SK-N-SH (cell line): Measurements from ENCODE around the gene KLF16. TPM values are rescaled to one million over a fixed set of nuclear protein-coding genes. Genes with fewer than 3 reads are reported as not detected.
A peak's percentile ranks its signal among the peaks of the same experiment; 100 is the strongest.

Source experiments
- CTCF ChIA-PET: fragments of 300-600, 350-600 bp; formaldehyde crosslinking; extraction: SDS; loops from one replicate; lab custom pipeline; 2021; lab: Yijun Ruan, JAX
- POLR2A ChIA-PET: fragments of 350-600 bp; sonication (Branson Sonifier 250); formaldehyde crosslinking; extraction: SDS; loops from one replicate; lab custom pipeline; 2020; ENCODE audit warnings: antibody characterized with exemption, inconsistent platforms; lab: Yijun Ruan, JAX
- DNase-seq: peaks from one replicate; pipeline ENCODE4 v3.0.0; 2012
- H2AFZ ChIP-seq: fragments of 200-600 bp; sonication (generic); 2 replicates; pipeline ENCODE4 v1.8.1; 2016; ENCODE audit warnings: antibody characterized with exemption, mild to moderate bottlenecking, low read depth
- H3F3A ChIP-seq: fragments of 200-600 bp; sonication (generic); replicated peaks from 2 replicates; pipeline ENCODE3; 2016; ENCODE audit warnings: antibody characterized with exemption, mild to moderate bottlenecking; ENCODE audit not compliant: insufficient read depth
- H3K27ac ChIP-seq, 2 experiments: fragments of 200-500 bp in 1 of 2; fragments of 200-600 bp in 1 of 2; sonication (Bioruptor generic) in 1 of 2; sonication (generic), shearing (Covaris generic) in 1 of 2; 2 replicates each; pipeline versions ENCODE4 v1.5.1 to v1.6.1; 2014 to 2016; ENCODE audit warnings: low read depth in 2 of 2, inconsistent platforms in 1 of 2, low read length in 1 of 2, mild to moderate bottlenecking in 1 of 2, mixed read lengths in 1 of 2
- H3K27me3 ChIP-seq: fragments of 200-600 bp; sonication (generic), shearing (Covaris generic); 2 replicates; pipeline ENCODE4 v1.6.1; 2016; ENCODE audit warnings: mixed run types; ENCODE audit not compliant: insufficient read depth
- H3K36me3 ChIP-seq, 2 experiments: fragments of 200-500 bp in 1 of 2; fragments of 200-600 bp in 1 of 2; sonication (Bioruptor generic) in 1 of 2; sonication (generic) in 1 of 2; replicated peaks in 1 of 2; 2 replicates each; pipeline versions ENCODE3 to v1.5.1; 2014 to 2016; ENCODE audit warnings: low read length in 1 of 2, mild to moderate bottlenecking in 1 of 2; ENCODE audit not compliant: insufficient read depth in 2 of 2, control insufficient read depth in 1 of 2
- H3K4me1 ChIP-seq, 2 experiments: fragments of 200-500 bp in 1 of 2; fragments of 200-600 bp in 1 of 2; sonication (Bioruptor generic) in 1 of 2; sonication (generic), shearing (Covaris generic) in 1 of 2; 2 replicates each; pipeline versions ENCODE4 v1.5.1 to v1.6.1; 2014 to 2016; ENCODE audit warnings: low read depth in 1 of 2, low read length in 1 of 2, mixed run types in 1 of 2; ENCODE audit not compliant: insufficient read depth in 2 of 2, control insufficient read depth in 1 of 2
- H3K4me2 ChIP-seq: fragments of 200-600 bp; sonication (generic), shearing (Covaris generic); 2 replicates; pipeline ENCODE4 v1.6.1; 2017; ENCODE audit warnings: mixed run types
- H3K4me3 ChIP-seq, 2 experiments: fragments of 200-500 bp in 1 of 2; fragments of 200-600 bp in 1 of 2; sonication (Bioruptor generic) in 1 of 2; sonication (generic), shearing (Covaris generic) in 1 of 2; 2 replicates each; pipeline versions ENCODE4 v1.5.1 to v1.8.1; 2014 to 2016; ENCODE audit warnings: low read depth in 2 of 2, inconsistent platforms in 1 of 2, low read length in 1 of 2, mild to moderate bottlenecking in 1 of 2, mixed read lengths in 1 of 2, moderate library complexity in 1 of 2
- H3K79me2 ChIP-seq: fragments of 200-600 bp; sonication (generic); 2 replicates; pipeline ENCODE4 v1.8.1; 2017; ENCODE audit warnings: mild to moderate bottlenecking; ENCODE audit not compliant: insufficient read depth
- H3K9ac ChIP-seq: fragments of 200-600 bp; sonication (generic); 2 replicates; pipeline ENCODE4 v1.6.1; 2017; ENCODE audit warnings: mixed run types
- H3K9me2 ChIP-seq: fragments of 200-600 bp; sonication (generic); 2 replicates; pipeline ENCODE4 v1.6.1; 2017; ENCODE audit warnings: mixed run types
- H3K9me3 ChIP-seq: fragments of 200-600 bp; sonication (generic); 2 replicates; pipeline ENCODE4 v1.6.1; 2017; ENCODE audit warnings: mixed run types, mild to moderate bottlenecking, moderate library complexity
- H4K20me1 ChIP-seq: fragments of 200-600 bp; sonication (generic); 2 replicates; pipeline ENCODE4 v1.6.1; 2017; ENCODE audit warnings: mild to moderate bottlenecking, mixed run types; ENCODE audit not compliant: insufficient read depth
- CHD2 ChIP-seq: fragments of 150-350 bp; IDR thresholded peaks from 2 replicates; pipeline ENCODE4 v1.6.1; 2018; ENCODE audit warnings: low read length; ENCODE audit not compliant: partially characterized antibody
- EP300 ChIP-seq, 2 experiments: IDR thresholded peaks; 2 replicates each; pipeline versions ENCODE4 v1.4.0 to v1.6.1; 2012; ENCODE audit warnings: borderline replicate concordance in 1 of 2, low read depth in 1 of 2, low read length in 1 of 2
- EZH2phosphoT487 ChIP-seq: fragments of 200-600 bp; sonication (generic); IDR thresholded peaks from 2 replicates; pipeline ENCODE4 v1.6.1; 2017; ENCODE audit warnings: low read depth, mixed run types, mild to moderate bottlenecking, antibody characterized with exemption, moderate library complexity, borderline replicate concordance
- FOSL2 ChIP-seq: IDR thresholded peaks from 2 replicates; pipeline ENCODE4 v1.4.0; 2012; ENCODE audit warnings: low read depth, mild to moderate bottlenecking, moderate library complexity, borderline replicate concordance
- FOXJ3 ChIP-seq: sonication (generic); formaldehyde crosslinking; IDR thresholded peaks from 2 replicates; pipeline ENCODE4 v1.5.1; 2020; ENCODE audit warnings: mild to moderate bottlenecking, missing genetic modification reagents
- FOXM1 ChIP-seq: IDR thresholded peaks from 2 replicates; pipeline ENCODE4 v1.4.0; 2012; ENCODE audit warnings: low read depth, mild to moderate bottlenecking
- GABPA ChIP-seq: IDR thresholded peaks from 2 replicates; pipeline ENCODE4 v1.4.0; 2012; ENCODE audit warnings: low read depth, mild to moderate bottlenecking
- JUND ChIP-seq: IDR thresholded peaks from 2 replicates; pipeline ENCODE4 v1.4.0; 2012
- MEF2A ChIP-seq: IDR thresholded peaks from 2 replicates; pipeline ENCODE4 v1.4.0; 2012; ENCODE audit warnings: low read depth, borderline replicate concordance
- MXI1 ChIP-seq: IDR thresholded peaks from 2 replicates; pipeline ENCODE4 v1.6.1; 2012; ENCODE audit warnings: mild to moderate bottlenecking, low read depth, low read length, improper control_type of control experiment
- NFIC ChIP-seq: IDR thresholded peaks from 2 replicates; pipeline ENCODE4 v1.4.0; 2012; ENCODE audit warnings: borderline replicate concordance
- RAD21 ChIP-seq: IDR thresholded peaks from 2 replicates; pipeline ENCODE4 v1.6.1; 2012; ENCODE audit warnings: mild to moderate bottlenecking, low read length
- RCOR1 ChIP-seq: fragments of 150-350 bp; IDR thresholded peaks from 2 replicates; pipeline ENCODE4 v1.6.1; 2017; ENCODE audit warnings: antibody characterized with exemption, low read length
- RFX5 ChIP-seq: IDR thresholded peaks from 2 replicates; pipeline ENCODE4 v1.6.1; 2012; ENCODE audit warnings: mild to moderate bottlenecking, improper control_type of control experiment, low read length
- RXRA ChIP-seq: IDR thresholded peaks from 2 replicates; pipeline ENCODE4 v1.4.0; 2012; ENCODE audit warnings: low read depth, mild to moderate bottlenecking, borderline replicate concordance
- SIN3A ChIP-seq: IDR thresholded peaks from 2 replicates; pipeline ENCODE4 v1.6.1; 2012; ENCODE audit warnings: low read depth, mild to moderate bottlenecking, low read length, moderate library complexity, borderline replicate concordance
- SMC3 ChIP-seq: IDR thresholded peaks from 2 replicates; pipeline ENCODE4 v1.6.1; 2012; ENCODE audit warnings: low read depth, low read length, improper control_type of control experiment
- TAF1 ChIP-seq: IDR thresholded peaks from 2 replicates; pipeline ENCODE4 v1.6.1; 2012; ENCODE audit warnings: low read depth, mild to moderate bottlenecking, low read length, moderate library complexity, borderline replicate concordance
- TCF12 ChIP-seq: IDR thresholded peaks from 2 replicates; pipeline ENCODE4 v1.4.0; 2012
- TEAD4 ChIP-seq: IDR thresholded peaks from 2 replicates; pipeline ENCODE4 v1.4.0; 2012; ENCODE audit warnings: mild to moderate bottlenecking, borderline replicate concordance; ENCODE audit not compliant: insufficient read depth
- YY1 ChIP-seq: IDR thresholded peaks from 2 replicates; pipeline ENCODE4 v1.4.0; 2012; ENCODE audit warnings: low read depth, mild to moderate bottlenecking
- WGBS: methylation state at CpG from one replicate; pipeline ENCODE4 v1.1.6; 2017; ENCODE audit warnings: low lambda C conversion rate; 5-methylcytosine and 5-hydroxymethylcytosine counted together
- polyA plus RNA-seq, 3 experiments: library from polyadenylated mRNA; depleted of rRNA; stranded (reverse); fragments of >200 nt; gene quantifications; 2 replicates each; pipeline ENCODE4 v1.2.3, GENCODE V29; 2012
- TF ChIP-seq, protein P1 (sequence below): IDR thresholded peaks from 2 replicates; pipeline ENCODE4 v1.4.0; 2012; ENCODE audit warnings: low read depth
- TF ChIP-seq, protein P2 (sequence below): IDR thresholded peaks from 2 replicates; pipeline ENCODE4 v1.6.1; 2012; ENCODE audit warnings: mild to moderate bottlenecking, low read depth, low read length, moderate library complexity
- TF ChIP-seq, protein P3 (sequence below): fragments of 200-600 bp; sonication (generic); IDR thresholded peaks from 2 replicates; pipeline ENCODE4 v1.6.1; 2017; ENCODE audit warnings: antibody characterized with exemption, mild to moderate bottlenecking, moderate library complexity
- TF ChIP-seq, protein P4 (sequence below): fragments of 150-350 bp; IDR thresholded peaks from 2 replicates; pipeline ENCODE4 v1.6.1; 2016; ENCODE audit warnings: mild to moderate bottlenecking, low read depth, low read length

KLF16 gene
- polyA plus RNA-seq, 1 of the 3 experiments (the other 2 are of a cell fraction) = 16.1 TPM

DNA sequence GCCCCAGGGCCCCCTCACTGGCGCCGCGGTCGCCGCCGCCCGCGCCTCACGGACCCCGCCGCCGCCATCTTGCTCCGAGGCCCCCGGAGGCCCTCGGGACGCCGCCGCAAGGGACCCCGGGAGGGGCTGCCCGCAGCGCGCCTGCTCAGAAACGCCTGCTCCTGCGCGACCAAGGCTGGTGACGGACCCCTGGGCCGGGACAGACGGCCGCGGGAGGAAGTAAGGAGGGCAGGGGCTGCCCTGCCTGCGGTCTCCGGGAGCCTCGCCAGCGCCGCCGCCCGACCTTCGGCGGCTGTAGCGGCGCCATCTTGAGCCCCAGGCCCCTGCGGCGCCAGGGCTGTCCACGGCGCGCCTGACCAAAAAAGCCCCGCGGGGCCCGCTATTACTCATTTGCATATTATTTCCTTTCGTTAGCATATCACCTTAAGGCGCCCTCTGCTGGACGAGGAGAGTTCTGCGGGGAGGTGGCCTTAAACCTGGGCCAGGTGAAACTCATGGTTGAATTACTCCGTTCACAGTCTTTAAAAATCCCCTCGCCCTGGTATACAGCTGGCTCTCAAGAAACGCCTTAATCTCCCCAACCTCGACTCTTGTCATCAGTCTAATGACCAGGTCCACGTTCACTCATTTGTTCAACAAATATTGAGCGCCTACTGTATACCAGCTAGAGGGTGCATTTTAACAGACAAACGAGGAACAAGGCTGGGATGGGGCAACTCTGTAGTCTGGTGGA, 14.8 kb downstream of the KLF16 start, which contains the start of gene REXO1:
REXO1 (minus strand) TSS at position 85 of the 733 bp plus-strand sequence. CDS start 125 bp downstream, outside the sequence.
- H3K9me2 ChIP-seq = no peaks in the 10 kb centered on the region
- POLR2A ChIA-PET = no interaction called here
- H3K9ac ChIP-seq = peak within 1 kb of the TSS; percentile 99
- WGBS = 7% methylated on average over 31 of the region's 60 CpGs
- no peaks in the 10 kb centered on the region for H3K27me3 ChIP-seq
- peak within 1 kb of the TSS; percentile 84 to 94 for H3K4me3 ChIP-seq
- peak; percentile 97 for DNase-seq
- peaks cover 19% of the 10 kb centered on the region for H3F3A ChIP-seq
- peaks cover 7 to 18% of the 10 kb centered on the region in 2 experiments; a peak in 1 of 4 replicates for H3K4me1 ChIP-seq
- no peak for TF ChIP-seq RFX5
- TF ChIP-seq SMC3 = peak; percentile 36
- TF ChIP-seq TCF12 = no peak
- TF ChIP-seq CHD2 = peak; percentile 45
- TF ChIP-seq JUND = no peak; the same call in 1 of the 2 replicates
- peak; percentile 94; the same call in 1 of the 2 replicates for TF ChIP-seq TAF1
- TF ChIP-seq FOXM1 = no peak
- no peak for TF ChIP-seq NFIC
- no peak for TF ChIP-seq EZH2phosphoT487
- peak in 1 of 2 experiments; percentile 27; a peak in 1 of 4 replicates for TF ChIP-seq EP300 (IDR thresholded peaks at IDR 0.05; ENCODE audit: borderline replicate concordance in 1 of 2, low read depth in 1 of 2, low read length in 1 of 2)
- TF ChIP-seq, protein P1, sequence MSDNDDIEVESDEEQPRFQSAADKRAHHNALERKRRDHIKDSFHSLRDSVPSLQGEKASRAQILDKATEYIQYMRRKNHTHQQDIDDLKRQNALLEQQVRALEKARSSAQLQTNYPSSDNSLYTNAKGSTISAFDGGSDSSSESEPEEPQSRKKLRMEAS = no peak
- TF ChIP-seq MXI1 = no peak
- TF ChIP-seq, protein P2, sequence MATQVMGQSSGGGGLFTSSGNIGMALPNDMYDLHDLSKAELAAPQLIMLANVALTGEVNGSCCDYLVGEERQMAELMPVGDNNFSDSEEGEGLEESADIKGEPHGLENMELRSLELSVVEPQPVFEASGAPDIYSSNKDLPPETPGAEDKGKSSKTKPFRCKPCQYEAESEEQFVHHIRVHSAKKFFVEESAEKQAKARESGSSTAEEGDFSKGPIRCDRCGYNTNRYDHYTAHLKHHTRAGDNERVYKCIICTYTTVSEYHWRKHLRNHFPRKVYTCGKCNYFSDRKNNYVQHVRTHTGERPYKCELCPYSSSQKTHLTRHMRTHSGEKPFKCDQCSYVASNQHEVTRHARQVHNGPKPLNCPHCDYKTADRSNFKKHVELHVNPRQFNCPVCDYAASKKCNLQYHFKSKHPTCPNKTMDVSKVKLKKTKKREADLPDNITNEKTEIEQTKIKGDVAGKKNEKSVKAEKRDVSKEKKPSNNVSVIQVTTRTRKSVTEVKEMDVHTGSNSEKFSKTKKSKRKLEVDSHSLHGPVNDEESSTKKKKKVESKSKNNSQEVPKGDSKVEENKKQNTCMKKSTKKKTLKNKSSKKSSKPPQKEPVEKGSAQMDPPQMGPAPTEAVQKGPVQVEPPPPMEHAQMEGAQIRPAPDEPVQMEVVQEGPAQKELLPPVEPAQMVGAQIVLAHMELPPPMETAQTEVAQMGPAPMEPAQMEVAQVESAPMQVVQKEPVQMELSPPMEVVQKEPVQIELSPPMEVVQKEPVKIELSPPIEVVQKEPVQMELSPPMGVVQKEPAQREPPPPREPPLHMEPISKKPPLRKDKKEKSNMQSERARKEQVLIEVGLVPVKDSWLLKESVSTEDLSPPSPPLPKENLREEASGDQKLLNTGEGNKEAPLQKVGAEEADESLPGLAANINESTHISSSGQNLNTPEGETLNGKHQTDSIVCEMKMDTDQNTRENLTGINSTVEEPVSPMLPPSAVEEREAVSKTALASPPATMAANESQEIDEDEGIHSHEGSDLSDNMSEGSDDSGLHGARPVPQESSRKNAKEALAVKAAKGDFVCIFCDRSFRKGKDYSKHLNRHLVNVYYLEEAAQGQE = peak; percentile 55; the same call in 1 of the 2 replicates
- TF ChIP-seq SIN3A = 0 out of 2 replicates have a peak, but pooled peaks have one; percentile 35
- TF ChIP-seq FOSL2 = no peak
- TF ChIP-seq, protein P3, sequence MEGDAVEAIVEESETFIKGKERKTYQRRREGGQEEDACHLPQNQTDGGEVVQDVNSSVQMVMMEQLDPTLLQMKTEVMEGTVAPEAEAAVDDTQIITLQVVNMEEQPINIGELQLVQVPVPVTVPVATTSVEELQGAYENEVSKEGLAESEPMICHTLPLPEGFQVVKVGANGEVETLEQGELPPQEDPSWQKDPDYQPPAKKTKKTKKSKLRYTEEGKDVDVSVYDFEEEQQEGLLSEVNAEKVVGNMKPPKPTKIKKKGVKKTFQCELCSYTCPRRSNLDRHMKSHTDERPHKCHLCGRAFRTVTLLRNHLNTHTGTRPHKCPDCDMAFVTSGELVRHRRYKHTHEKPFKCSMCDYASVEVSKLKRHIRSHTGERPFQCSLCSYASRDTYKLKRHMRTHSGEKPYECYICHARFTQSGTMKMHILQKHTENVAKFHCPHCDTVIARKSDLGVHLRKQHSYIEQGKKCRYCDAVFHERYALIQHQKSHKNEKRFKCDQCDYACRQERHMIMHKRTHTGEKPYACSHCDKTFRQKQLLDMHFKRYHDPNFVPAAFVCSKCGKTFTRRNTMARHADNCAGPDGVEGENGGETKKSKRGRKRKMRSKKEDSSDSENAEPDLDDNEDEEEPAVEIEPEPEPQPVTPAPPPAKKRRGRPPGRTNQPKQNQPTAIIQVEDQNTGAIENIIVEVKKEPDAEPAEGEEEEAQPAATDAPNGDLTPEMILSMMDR = peak; percentile 98
- 0 out of 2 replicates have a peak, but pooled peaks have one; percentile 17 for TF ChIP-seq RCOR1
- peak; percentile 93 for TF ChIP-seq YY1
- no peak for TF ChIP-seq MEF2A
- no peak for TF ChIP-seq RXRA
- peak; percentile 39 for TF ChIP-seq RAD21
- TF ChIP-seq GABPA = 0 out of 2 replicates have a peak, but pooled peaks have one; percentile 1
- TF ChIP-seq, protein P4, sequence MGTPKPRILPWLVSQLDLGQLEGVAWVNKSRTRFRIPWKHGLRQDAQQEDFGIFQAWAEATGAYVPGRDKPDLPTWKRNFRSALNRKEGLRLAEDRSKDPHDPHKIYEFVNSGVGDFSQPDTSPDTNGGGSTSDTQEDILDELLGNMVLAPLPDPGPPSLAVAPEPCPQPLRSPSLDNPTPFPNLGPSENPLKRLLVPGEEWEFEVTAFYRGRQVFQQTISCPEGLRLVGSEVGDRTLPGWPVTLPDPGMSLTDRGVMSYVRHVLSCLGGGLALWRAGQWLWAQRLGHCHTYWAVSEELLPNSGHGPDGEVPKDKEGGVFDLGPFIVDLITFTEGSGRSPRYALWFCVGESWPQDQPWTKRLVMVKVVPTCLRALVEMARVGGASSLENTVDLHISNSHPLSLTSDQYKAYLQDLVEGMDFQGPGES = no peak
- no peak for TF ChIP-seq TEAD4
- TF ChIP-seq FOXJ3 = no peak
- no peaks in the 10 kb centered on the region for H3K9me3 ChIP-seq
- peaks cover 88% of the 10 kb centered on the region for H4K20me1 ChIP-seq
- H3K79me2 ChIP-seq = peaks cover 78% of the 10 kb centered on the region
- H3K4me2 ChIP-seq = peak within 1 kb of the TSS; percentile 100
- CTCF ChIA-PET = interaction anchor here (0.7 to 2.0 kb wide), 11 partner anchors 10 to 302 kb away, joined by 3 to 16 read pairs (median 4); no protein-coding TSS in a partner anchor
- peak within 1 kb of the TSS; percentile 96 to 99 for H3K27ac ChIP-seq
- peak within 1 kb of the TSS; percentile 83 for H2AFZ ChIP-seq
- H3K36me3 ChIP-seq = peaks cover 4 to 6% of the 10 kb centered on the region in 2 experiments
